ENCODE data around the gene CLEC12A. TPM values are rescaled to one million over a fixed set of nuclear protein-coding genes. Genes with fewer than 3 reads are reported as not detected.

The CLEC12A gene
- polyA plus RNA-seq, 2 of the 4 experiments (the other 2 are of a cell fraction) = not detected

GRCh38 chr12:9936591-9936990, 34.6 kb upstream of the CLEC12A start:
- H3K4me2 ChIP-seq = no peak overlapping the region
- CTCF ChIA-PET = no interaction called here
- POLR2A ChIA-PET = no interaction called here
- DNase-seq (ENCODE audit: low read depth in 1 of 2, low spot score in 1 of 2) = no peak
- no peaks in the 10 kb centered on the region for H3K9me3 ChIP-seq
- H3K4me1 ChIP-seq = no peaks in the 10 kb centered on the region
- TF ChIP-seq ZC3H11A (IDR thresholded peaks at IDR 0.05) = no peak
- TF ChIP-seq HOXB5 (CRISPR knock-in tag; IDR thresholded peaks at IDR 0.05) = no peak
- TF ChIP-seq FOXS1 (CRISPR knock-in tag; IDR thresholded peaks at IDR 0.05) = no peak
- no peak for TF ChIP-seq NR3C1 (IDR thresholded peaks at IDR 0.05)
- no peak for TF ChIP-seq NPAS2 (CRISPR knock-in tag; IDR thresholded peaks at IDR 0.05; ENCODE audit: borderline replicate concordance)
- TF ChIP-seq NFE2L2 (conservative IDR thresholded peaks at IDR 0.05; ENCODE audit: low read length) = no peak
- no peak for TF ChIP-seq HDAC2 (IDR thresholded peaks at IDR 0.05)
- no peak for TF ChIP-seq RAD21 (conservative IDR thresholded peaks at IDR 0.05 in 1 of 2, IDR thresholded peaks at IDR 0.05 in 1 of 2)
- TF ChIP-seq USF2 (IDR thresholded peaks at IDR 0.05) = no peak
- TF ChIP-seq CHD2 (IDR thresholded peaks at IDR 0.05; ENCODE audit: low read length, partially characterized antibody) = no peak
- no peak for TF ChIP-seq JUNB (IDR thresholded peaks at IDR 0.05)
- no peak for TF ChIP-seq RFX5 (IDR thresholded peaks at IDR 0.05)
- no peak for TF ChIP-seq CHD4 (IDR thresholded peaks at IDR 0.05; ENCODE audit: borderline replicate concordance)
- TF ChIP-seq BHLHE40 (IDR thresholded peaks at IDR 0.05; ENCODE audit: low read depth, low read length) = no peak
- no peak for TF ChIP-seq SREBF2 (IDR thresholded peaks at IDR 0.05)
- TF ChIP-seq MAZ (IDR thresholded peaks at IDR 0.05; ENCODE audit: borderline replicate concordance, low read depth, low read length) = no peak
- no peak for TF ChIP-seq JUN (IDR thresholded peaks at IDR 0.05)
- no peak for TF ChIP-seq POLR2A (IDR thresholded peaks at IDR 0.05; ENCODE audit: low read length)
- TF ChIP-seq HEYL (CRISPR knock-in tag; IDR thresholded peaks at IDR 0.05) = no peak
- TF ChIP-seq RARB (CRISPR knock-in tag; IDR thresholded peaks at IDR 0.05) = no peak
- ATAC-seq = no peak
- H3K4me3 ChIP-seq = no peak overlapping the region
- H3K27ac ChIP-seq = no peak overlapping the region
- 40% methylated on average over 10 of the region's 10 CpGs for whole genome bisulfite sequencing (ENCODE audit: missing lambda C conversion rate)
- FAIRE-seq = no peak

- no peak overlapping the region for H3K4me3 ChIP-seq
- ATAC-seq = no peak
- CTCF ChIA-PET = interaction anchor here (0.5 kb wide), 1 partner anchor 467 kb away, joined by 3 read pairs; no protein-coding TSS in a partner anchor
- no peak overlapping the region for H3K27ac ChIP-seq
- FAIRE-seq = peak; percentile 67
- WGBS (ENCODE audit: missing lambda C conversion rate) = under 1% methylated on average over 2 of the region's 2 CpGs
- H3K4me1 ChIP-seq = no peaks in the 10 kb centered on the region
- TF ChIP-seq CTCF (IDR thresholded peaks at IDR 0.05) (peak; percentile 23; the same call in 2 of the 3 replicates), CHD4 (IDR thresholded peaks at IDR 0.05; ENCODE audit: borderline replicate concordance) (no peak), RAD21 (conservative IDR thresholded peaks at IDR 0.05 in 1 of 2, IDR thresholded peaks at IDR 0.05 in 1 of 2) (peak in 1 of 2 experiments; percentile 37; a peak in 2 of 5 replicates)
- POLR2A ChIA-PET = no interaction called here
- H3K4me2 ChIP-seq = no peak overlapping the region
- DNase-seq (ENCODE audit: low read depth in 1 of 2, low spot score in 1 of 2) = peak in 1 of 2 experiments; percentile 8
- H3K9me3 ChIP-seq = no peaks in the 10 kb centered on the region
Observed at GRCh38 chr12:9940375-9940774, 30.8 kb upstream of the CLEC12A start.

- DNase-seq (ENCODE audit: low read depth in 1 of 2, low spot score in 1 of 2) = no peak
- TF ChIP-seq FOSB (CRISPR knock-in tag; IDR thresholded peaks at IDR 0.05) (no peak), E2F6 (IDR thresholded peaks at IDR 0.05; ENCODE audit: borderline replicate concordance, low read depth) (no peak), HOXA7 (CRISPR knock-in tag; IDR thresholded peaks at IDR 0.05) (no peak), RFX5 (IDR thresholded peaks at IDR 0.05) (no peak), ZC3H11A (IDR thresholded peaks at IDR 0.05) (no peak), ESRRA (IDR thresholded peaks at IDR 0.05; ENCODE audit: borderline replicate concordance, low read length) (no peak), HOXB5 (CRISPR knock-in tag; IDR thresholded peaks at IDR 0.05) (no peak), BCL3 (IDR thresholded peaks at IDR 0.05) (no peak), CHD2 (IDR thresholded peaks at IDR 0.05; ENCODE audit: low read length, partially characterized antibody) (no peak), HEYL (CRISPR knock-in tag; IDR thresholded peaks at IDR 0.05) (no peak), EP300 (IDR thresholded peaks at IDR 0.05) (no peak), CBX8 (IDR thresholded peaks at IDR 0.05) (no peak), POLR2A (IDR thresholded peaks at IDR 0.05; ENCODE audit: low read length) (no peak)
- CTCF ChIA-PET = no interaction called here
- Histone ChIP-seq H3K4me3 (no peak overlapping the region), H3K27ac (no peak overlapping the region), H3K4me2 (no peak overlapping the region), H3K4me1 (no peaks in the 10 kb centered on the region), H3K9me3 (no peaks in the 10 kb centered on the region)
- no peak for FAIRE-seq
- no peak for ATAC-seq
- POLR2A ChIA-PET = no interaction called here
- 28% methylated on average over 1 of the region's 1 CpG for WGBS (ENCODE audit: missing lambda C conversion rate)
Observed at GRCh38 chr12:9941838-9942237, 29.4 kb upstream of the CLEC12A start.
